Vagina (tissue), 2 donors: ENCODE data around the gene ATPAF1.

Source experiments
- POLR2A ChIP-seq, 2 donors: fragments of 450-650 bp; IDR thresholded peaks; one replicate each; pipeline ENCODE4 v1.6.1; 2017; ENCODE audit warnings: antibody characterized with exemption in 2 of 2, mild to moderate bottlenecking in 2 of 2, moderate library complexity in 2 of 2
- POLR2AphosphoS5 ChIP-seq, 2 donors: sonication (generic); formaldehyde crosslinking; IDR thresholded peaks; one replicate each; pipeline ENCODE4 v1.9.0; 2017; ENCODE audit warnings: antibody characterized with exemption in 2 of 2, mild to moderate bottlenecking in 2 of 2, low read depth in 1 of 2; ENCODE audit not compliant: insufficient read depth in 1 of 2
- TF ChIP-seq, protein P1 (sequence below), 3 experiments: fragments of 450-650 bp in 2 of 3; fragments of 200-600 bp in 1 of 3; sonication (generic) in 1 of 3; IDR thresholded peaks; one replicate each; pipeline ENCODE4 v1.5.1; 2017 to 2019; ENCODE audit warnings: antibody characterized with exemption in 3 of 3, mild to moderate bottlenecking in 2 of 3, moderate library complexity in 2 of 3

DNA sequence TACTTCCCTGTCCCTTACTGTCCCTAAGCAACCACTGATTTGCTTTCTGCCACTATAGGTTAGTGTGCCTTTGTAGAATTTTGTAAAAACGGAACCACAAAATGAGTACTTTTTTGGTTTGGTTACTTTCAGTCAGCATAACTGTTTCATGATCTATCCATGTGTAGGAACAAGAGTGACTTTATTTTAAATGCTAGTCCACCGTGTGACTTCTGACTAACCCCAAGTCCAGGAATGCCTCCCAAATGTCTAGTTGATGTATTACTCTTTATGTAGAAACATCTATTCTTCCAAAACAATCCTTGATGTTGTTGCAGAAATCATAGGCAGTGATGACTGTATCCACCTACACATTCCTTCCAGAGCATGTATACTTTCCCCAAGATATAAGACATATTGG lies 21.3 kb downstream of the ATPAF1 start:
- TF ChIP-seq, protein P1, sequence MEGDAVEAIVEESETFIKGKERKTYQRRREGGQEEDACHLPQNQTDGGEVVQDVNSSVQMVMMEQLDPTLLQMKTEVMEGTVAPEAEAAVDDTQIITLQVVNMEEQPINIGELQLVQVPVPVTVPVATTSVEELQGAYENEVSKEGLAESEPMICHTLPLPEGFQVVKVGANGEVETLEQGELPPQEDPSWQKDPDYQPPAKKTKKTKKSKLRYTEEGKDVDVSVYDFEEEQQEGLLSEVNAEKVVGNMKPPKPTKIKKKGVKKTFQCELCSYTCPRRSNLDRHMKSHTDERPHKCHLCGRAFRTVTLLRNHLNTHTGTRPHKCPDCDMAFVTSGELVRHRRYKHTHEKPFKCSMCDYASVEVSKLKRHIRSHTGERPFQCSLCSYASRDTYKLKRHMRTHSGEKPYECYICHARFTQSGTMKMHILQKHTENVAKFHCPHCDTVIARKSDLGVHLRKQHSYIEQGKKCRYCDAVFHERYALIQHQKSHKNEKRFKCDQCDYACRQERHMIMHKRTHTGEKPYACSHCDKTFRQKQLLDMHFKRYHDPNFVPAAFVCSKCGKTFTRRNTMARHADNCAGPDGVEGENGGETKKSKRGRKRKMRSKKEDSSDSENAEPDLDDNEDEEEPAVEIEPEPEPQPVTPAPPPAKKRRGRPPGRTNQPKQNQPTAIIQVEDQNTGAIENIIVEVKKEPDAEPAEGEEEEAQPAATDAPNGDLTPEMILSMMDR (IDR thresholded peaks at IDR 0.05), result no peak
- no peak for TF ChIP-seq POLR2AphosphoS5 (IDR thresholded peaks at IDR 0.05; ENCODE audit: insufficient read depth in 1 of 2, low read depth in 1 of 2)
- no peak for TF ChIP-seq POLR2A (IDR thresholded peaks at IDR 0.05)
